ENCODE results near the gene CTAG1A.

- TF ChIP-seq CTCF (IDR thresholded peaks at IDR 0.05) (no peak), POLR2A (IDR thresholded peaks at IDR 0.05) (no peak)
These were observed 20.6 kb downstream of the CTAG1A start for GRCh38 chrX:154605566-154605965.

Measured in uterus (tissue), 2 donors.